ENCODE measurements around the gene IDH2.
"Not testable (repeated sequence)": the region's sequence is repeated elsewhere in the genome, so short reads cannot be mapped to it uniquely, and the experiment has no call there.

Gene IDH2

DNA sequence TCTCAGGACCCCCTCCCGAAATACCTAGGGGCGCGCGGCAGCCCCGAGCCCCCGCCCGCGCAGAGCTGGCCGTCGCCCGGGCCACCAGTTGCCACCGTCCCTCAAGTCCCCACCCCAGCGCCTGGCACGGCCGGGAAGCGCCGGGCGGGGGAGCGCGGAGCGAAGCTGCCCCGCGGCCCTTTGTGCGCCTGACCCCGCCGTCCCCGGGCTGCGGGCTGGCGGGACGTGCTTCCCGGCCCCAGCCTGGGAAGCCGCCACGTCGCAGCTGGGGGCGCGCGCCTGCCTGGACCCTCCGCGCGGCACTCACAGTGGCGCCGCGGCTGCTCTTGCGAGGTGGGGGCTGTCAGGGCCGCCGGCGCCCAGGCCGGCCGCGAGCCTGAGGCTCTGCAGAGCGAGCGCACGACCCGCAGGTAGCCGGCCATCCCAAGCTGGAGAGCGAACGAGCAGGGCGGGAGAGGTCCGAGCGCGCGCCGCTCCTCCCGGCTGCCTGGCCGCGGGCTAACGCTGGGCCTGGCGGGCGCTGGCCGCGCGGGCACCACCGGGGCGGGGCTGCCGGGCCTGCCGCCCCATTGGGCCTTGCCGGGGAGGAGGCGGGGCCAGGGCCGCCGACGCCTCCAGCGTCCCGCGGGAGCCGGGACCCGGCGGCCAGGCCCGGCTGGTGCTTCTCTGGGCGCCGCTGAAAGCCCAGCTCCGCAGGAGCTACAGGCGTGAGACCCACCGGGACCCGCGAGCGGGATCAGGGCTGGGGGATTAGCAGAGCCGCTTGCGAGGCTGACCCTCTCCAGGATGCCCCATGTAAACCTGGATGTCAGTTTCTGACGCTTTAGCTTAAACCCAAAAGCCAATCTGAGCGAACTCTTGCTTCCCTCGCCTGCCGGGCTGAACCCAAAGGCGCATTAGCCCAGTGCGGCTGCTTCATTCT is at the start of gene IDH2:
Gene IDH2 (minus strand): TSS at position 500 of the 922 bp plus-strand sequence. CDS start 78 bp downstream, at position 422.
- DNase-seq (ENCODE audit: low read depth in 2 of 2, low spot score in 1 of 2), result peak in 1 of 2 donors; percentile 46

DNA sequence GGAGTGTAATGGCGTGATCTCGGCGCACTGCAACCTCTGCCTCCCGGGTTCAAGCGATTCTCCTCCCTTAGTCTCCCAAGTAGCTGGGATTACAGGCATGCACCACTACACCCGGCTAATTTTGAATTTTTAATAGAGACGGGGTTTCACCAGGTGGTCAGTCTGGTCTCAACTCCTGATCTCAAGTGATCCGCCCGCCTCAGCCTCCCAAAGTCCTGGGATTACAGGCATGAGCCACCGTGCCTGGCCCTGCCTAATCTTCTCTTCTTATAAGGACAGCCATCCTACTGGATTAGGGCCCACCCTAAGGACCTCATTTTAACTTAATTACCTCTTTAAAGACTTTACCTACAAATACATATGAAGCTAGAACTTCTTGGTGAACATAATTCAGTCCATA is 48.3 kb upstream of the IDH2 start:
- DNase-seq (ENCODE audit: low read depth in 2 of 2, low spot score in 1 of 2), result not testable (repeated sequence)

DNA sequence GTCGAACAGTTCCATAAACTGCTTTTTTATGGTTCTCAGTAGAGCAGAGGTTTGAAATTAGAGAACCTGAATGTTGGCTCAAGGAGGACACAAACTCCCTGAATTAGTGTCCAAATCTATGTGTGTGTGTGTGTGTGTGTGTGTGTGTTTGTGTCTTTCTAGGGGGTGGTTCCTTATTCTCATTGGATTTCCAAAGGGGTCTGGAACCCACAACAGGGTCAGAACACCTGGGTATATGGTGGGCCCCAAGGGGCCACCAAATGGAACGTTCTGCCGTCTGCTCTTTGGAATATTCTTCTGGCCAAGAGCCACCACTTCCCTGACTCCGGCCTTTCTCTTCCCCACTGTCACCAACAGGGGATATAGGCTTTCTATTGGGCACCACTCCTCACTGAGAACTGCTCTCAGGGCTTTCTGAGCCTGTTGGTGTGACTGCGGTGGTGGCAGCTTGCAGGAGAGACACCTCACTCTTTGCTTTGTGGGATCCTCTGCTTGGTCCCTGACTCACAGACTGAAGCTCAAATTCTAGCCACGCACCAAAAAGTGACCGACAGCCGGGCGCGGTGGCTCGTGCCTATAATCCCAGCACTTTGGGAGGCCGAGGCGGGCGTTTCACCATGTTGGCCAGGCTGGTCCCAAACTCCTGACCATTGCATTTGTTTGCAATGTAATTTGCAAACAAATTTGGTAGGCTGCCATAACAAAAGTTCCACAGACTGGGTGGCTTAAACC is 47.5 kb upstream of the IDH2 start:
- DNase-seq (ENCODE audit: low read depth in 2 of 2, low spot score in 1 of 2), result no peak

DNA sequence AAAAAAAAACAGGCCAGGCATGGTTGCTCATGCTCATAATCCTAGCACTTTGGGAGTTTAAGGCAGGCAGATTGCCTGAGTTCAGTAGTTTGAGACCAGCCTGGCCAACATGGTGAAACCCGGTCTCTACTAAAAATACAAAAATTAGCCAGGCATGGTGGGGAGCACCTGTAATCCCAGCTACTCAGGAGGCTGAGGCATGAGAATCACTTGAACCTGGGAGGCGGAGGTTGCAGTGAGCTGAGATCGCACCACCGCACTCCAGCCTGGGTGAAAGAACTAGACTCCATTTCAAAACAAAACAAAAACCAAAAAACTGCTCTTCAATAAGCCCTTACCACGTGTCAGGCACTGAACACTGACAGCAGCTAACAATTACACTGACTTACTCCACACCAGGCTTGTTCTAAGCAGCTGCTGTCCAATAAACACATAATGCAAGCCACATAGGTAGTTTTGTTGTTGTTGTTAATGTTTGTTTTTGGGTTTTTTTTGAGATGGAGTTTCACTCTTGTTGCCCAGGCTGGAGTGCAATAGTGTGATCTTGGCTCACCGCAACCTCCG is 44.0 kb upstream of the IDH2 start:
- not testable (repeated sequence) for DNase-seq (ENCODE audit: low read depth in 2 of 2, low spot score in 1 of 2)

DNA sequence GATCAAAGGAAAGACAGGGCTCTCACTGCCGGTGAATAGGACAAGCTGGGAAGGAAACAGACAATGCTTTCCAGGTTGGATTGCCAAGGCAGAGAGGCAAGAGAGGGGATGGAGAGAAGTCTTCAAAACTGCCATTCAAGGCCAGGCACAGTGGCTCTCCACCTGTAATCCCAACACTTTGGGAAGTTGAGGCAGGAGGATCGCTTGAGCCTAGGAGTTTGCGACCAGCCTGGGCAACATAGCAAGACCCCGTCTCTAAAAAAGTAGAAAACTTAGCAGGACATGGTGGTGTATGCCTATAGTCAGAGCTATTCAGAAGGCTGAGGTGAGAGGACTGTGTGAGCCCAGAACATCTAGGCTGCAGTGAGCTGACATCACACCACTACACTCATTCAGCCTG is 43.5 kb upstream of the IDH2 start:
- no peak for DNase-seq (ENCODE audit: low read depth in 2 of 2, low spot score in 1 of 2)

DNA sequence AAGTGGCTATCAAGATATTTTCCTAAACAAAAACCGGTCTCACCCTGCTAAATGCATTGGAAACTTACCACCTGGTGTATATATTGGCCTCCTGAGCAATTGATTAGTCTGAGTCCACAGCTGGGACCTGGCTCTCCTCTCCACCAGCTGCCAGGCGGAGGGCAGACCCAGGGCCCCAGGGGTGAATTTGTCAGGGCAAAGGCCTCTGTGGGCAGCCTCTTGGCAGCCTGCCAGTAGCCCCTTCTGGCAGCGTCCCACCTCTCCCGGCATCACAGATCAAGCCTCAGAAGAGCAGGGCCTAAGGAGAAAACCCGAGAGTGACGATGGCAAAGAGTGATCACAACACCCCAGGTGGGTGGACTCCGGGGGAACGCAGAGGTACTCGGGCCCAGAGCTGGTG is 43.0 kb upstream of the IDH2 start:
- DNase-seq (ENCODE audit: low read depth in 2 of 2, low spot score in 1 of 2), result no peak

DNA sequence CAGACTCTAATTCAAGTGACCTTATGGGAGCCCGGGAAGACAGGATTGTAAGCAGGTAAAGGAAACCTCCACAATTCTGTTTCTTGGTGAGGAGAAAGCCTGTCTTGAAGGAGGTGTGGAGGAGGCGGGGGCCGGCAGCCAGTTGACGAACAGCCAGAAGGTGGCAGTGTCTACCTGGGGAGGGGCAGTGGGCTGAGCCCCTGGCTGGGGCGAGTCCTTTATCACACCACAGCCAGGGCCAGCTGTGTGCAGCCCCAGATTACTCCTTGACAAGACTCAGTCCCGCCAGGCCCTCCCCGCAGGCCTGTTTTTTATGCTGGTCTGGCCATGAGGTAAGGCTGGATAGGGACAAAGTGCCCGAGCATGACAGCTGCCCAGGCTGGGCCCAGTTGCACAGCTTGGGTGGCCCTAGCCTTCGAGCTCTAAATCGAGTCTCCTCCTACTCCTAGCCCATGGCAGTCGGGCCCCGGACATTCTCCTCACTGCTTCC is 40.9 kb upstream of the IDH2 start:
- DNase-seq (ENCODE audit: low read depth in 2 of 2, low spot score in 1 of 2), result peak in 1 of 2 donors; percentile 18

DNA sequence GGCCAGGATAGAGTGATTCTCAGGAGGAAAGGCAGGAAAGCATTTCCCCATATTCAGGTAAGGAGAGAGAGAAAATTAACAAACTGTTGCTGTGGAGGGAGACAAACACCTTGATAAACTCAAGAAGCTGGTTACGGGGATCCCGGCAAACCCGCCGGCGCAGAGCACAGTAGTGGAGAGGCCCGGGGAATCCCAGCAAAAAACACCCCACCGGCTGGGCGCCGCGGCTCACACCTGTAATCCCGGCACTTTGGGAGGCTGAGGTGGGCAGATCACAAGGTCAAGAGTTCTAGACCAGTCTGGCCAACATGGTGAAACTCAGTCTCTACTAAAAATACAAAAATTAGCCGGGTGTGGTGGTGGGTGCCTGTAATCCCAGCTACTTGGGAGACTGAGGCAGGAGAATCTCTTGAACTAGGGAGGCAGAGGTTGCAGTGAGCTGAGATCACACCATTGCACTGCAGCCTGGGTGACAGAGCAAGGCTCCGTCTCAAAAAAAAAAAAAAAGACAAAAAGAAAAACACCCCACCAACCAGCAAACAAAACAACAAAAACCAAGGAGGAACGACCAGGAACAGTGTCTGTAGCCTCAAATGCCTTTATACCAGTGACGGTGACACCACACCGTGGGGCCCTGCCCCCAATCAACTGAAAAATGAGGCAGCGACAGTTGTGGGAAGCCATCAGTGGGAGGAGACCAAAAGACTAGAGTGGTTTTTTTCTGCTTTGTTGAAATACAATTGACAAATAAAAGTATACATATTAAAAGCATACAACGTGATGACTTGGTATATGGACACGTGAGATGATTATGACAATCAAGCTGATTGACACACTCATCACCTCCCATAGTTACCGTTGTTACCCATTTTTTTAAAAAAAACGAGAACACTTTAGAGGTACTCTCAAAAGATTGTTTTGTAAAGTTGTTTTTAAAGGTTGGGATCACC is 40.2 kb upstream of the IDH2 start:
- DNase-seq (ENCODE audit: low read depth in 2 of 2, low spot score in 1 of 2), result peak in 1 of 2 donors; percentile 3

DNA sequence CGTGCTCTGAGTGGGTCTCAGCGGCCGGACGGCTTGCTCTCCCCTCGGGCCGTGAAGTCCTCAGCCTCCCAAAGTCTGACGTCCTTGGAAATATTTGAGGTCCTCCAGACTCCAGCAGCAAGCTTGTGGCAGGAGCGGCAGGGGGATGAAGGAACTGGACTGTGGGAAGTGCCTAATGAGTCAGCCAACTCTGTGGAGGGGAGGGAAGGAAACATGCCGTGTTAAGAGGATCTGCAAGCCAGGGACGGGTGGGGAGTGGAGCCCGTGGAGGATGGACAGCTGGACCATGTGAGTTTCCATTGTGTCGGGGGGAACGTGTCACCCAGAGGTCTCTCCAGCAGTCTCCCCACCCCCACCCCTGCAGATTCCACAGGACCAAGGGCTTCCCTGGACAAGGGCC is 39.4 kb upstream of the IDH2 start:
- no peak for DNase-seq (ENCODE audit: low read depth in 2 of 2, low spot score in 1 of 2)

DNA sequence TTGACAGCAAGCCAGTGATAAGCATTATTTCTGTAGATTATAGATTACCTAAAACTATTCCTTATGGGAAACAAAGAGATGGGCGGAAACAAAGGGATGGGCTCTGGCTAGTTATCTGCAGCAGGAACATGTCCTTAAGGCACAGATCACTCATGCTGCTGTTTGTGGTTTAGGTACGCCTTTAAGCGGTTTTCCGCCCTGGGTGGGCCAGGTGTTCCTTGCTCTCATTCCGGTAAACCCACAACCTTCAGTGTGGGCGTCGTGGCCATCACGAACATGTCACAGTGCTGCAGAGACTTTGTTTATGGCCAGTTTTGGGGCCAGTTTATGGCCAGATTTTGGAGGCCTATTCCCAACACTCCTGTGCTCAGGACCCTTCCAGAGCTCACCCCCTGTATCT is 37.3 kb upstream of the IDH2 start:
- DNase-seq (ENCODE audit: low read depth in 2 of 2, low spot score in 1 of 2), result not testable (repeated sequence)

DNA sequence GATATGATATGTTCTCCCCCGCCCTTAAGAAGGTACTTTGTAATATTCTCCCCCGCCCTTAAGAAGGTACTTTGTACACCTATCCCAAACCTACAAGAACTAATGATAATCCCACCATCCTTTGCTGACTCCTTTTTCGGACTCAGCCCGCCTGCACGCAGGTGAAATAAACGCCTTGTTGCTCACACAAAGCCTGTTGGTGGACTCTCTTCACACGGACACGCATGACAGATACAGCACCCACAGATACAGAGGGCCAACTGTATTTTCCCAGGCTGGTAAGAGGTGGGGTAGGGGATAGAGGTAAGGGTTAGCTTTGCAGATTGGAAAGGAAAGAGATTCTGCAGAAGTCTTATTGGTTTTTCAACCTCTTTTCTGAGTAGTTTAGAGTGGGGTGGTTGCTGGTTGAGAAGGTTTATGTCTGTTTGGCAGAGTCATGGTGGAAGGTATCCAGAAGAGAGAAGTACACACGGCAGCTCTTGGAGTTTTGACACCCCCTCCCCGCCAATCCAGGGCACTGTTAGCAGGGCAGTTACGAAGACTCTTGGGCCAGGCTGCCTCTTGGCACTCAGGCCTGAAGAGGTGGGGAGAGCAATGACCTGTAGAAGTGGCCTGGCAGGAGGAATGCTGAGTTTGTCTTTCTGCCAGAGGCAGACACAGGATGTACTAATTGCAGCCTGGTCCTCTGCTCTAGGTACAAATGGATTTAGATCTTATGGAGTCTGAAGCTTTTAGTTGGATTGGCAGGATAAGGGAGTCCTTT is 36.0 kb upstream of the IDH2 start:
- no peak for DNase-seq (ENCODE audit: low read depth in 2 of 2, low spot score in 1 of 2)

DNA sequence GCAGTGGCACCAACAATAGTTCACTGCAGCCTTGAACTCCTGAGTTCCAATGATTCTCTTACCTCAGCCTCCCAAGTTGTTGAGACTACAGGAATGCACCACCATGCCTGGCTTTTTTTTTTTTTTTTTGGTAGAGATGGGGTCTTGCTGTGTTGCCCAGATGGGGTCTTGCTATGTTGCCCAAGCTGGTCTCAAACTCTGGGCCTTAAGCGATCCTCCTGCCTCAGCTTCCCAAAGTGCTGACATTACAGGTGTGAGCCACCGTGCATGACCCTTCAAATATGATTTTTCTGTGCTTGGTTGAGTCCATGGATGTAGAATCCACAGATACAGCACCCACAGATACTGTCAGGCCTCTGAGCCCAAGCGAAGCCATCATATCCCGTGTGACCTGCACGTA is 30.2 kb upstream of the IDH2 start:
- no peak for DNase-seq (ENCODE audit: low read depth in 2 of 2, low spot score in 1 of 2)

DNA sequence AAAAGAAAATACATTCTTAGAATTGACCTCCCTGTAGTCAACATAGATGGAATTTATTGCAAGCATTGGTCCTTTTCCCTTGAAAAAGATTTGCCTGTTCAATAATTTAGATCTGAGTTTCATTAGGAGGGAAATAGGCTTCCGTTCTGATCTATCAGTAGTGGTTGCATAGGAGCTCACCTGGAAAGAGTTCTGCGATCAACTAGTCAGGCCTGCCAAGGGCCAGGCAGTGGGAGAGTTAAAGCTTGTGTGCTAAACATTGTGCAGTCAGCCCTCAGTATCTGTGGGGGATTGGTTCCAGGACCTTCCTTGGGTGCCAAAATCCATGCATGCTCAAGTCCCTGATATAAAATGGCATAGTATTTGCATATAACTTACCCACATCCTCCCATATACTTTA is 29.6 kb upstream of the IDH2 start:
- no peak for DNase-seq (ENCODE audit: low read depth in 2 of 2, low spot score in 1 of 2)

DNA sequence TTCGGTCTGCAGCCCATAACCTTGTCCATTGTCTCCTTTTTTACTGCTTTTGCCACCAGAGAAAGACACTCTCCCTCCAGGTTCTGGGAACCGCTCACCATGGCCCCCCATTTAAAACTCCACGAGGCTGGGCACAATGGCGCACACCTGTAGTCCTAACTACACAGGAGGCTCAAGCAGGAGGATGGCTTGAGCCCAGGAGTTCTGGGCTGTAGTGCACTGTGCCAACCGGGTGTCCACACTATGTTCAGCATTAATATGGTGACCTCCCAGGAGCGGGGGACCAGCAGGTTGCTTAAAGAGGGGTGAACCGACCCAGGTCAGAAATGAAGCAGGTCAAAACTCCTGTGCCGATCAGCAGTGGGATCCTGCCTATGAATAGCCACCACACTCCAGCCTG is 28.0 kb upstream of the IDH2 start:
- no peak for DNase-seq (ENCODE audit: low read depth in 2 of 2, low spot score in 1 of 2)

DNA sequence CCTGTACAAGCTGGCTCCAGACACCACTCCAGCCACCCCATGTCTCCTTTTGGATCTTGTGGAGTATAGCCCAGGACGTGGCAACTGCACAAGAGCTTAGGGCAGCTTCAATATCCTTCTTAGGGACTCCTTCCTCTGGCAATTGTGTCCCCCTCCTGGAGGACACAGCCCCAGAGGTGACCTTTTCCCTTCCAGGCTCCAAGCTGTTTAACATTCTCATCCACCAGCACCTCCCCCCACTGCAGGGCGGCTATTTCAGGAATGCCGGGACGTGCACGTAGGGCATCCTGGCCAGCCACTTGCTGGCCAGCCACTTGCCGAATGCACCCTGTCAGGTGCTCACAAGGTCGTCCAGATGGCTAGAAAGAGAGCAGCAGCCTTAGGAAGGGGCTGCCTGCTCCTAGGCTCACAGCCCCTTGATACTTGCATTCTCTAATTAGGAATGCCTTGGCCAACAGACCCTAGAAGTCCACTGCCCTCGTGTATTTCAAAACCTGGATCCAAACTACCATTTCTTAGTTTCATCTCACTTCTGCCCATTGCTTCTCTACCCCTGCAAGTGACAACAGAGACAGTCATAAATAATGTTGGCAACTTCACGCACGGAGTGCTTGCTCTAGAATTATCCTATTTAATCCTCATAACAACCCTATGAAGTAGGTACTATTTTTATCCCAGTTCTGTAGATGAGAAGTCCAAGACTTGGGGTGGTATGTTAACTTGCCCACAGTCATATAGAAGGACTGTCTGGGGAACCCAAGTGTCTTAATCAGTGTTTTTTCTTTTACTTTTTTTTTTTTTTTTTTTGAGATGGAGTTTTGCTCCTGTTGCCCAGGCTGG is 24.5 kb upstream of the IDH2 start:
- no peak for DNase-seq (ENCODE audit: low read depth in 2 of 2, low spot score in 1 of 2)

DNA sequence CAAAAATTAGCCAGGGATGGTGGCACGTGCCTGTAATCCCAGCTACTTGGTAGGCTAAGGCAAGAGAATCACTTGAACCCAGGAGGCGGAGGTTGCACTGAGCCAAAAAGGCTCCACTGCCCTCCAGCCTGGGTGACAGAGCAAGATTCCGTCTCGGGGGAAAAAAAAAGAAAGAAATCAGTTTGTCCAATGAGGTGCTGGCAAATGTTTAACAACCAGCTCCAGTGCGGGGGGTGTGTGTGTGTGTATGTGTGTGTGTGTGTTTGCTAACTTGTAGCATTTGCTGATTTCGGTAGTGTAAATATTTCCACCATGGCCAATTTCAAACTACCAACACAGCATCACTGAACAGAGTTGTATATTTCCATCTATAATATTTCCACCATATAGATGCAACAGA is 23.8 kb upstream of the IDH2 start:
- no peak for DNase-seq (ENCODE audit: low read depth in 2 of 2, low spot score in 1 of 2)

DNA sequence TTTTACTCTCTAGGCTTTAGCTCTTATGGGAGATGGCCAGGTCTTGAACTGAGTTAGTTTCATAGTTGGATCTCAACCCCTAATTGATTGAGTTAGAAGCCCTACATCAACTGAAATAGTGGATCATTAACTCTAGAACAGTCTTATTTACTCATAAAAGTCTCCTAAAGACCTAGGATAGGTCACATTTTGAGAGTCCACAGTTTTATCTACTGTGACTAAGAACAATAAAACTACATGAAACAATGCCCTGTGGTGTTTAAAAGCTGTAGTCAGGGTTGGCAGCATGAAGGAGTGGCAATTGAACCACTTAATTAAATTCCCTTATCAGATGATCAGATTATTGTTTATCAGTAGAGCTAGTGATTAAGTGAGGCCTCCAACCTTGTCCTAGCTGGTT is 22.2 kb upstream of the IDH2 start:
- no peak for DNase-seq (ENCODE audit: low read depth in 2 of 2, low spot score in 1 of 2)

DNA sequence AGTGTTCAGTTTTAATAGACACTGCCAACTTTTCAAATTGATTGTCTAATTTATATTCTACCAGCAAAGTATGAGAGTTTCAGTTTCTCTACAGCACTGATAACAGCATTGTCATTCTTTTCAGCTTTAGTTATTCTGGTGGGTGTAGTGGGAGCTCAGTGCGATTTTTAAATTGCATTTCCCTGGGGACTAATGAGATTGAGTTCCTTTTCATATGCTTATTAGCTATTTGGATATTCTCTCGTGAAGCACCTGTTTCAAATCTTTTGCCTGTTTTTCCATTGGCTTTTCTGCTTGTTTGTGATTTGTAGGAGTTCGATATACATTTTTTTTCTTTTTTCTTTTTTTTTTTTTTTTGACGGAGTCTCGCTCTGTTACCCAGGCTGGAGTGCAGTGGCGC is 18.8 kb upstream of the IDH2 start:
- no peak for DNase-seq (ENCODE audit: low read depth in 2 of 2, low spot score in 1 of 2)

DNA sequence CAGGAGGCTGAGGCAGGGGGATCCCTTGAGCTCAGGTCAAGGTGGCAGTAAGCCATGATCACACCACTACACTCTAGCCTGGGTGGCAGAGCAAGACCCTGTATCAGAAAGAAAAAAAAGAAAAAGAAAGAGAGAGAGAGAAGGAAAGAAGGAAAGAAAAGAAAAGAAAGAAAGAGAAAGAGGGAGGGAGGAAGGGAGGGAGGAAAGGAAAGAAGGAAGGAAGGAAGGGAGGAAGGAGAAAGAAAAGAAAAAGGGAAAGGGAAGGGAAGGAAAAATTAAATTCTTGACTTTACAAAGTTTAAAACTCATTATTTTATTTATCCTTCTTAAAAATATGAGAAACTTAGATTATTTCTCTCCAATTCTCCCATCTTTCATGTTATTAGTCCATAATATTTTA is 17.1 kb upstream of the IDH2 start:
- no peak for DNase-seq (ENCODE audit: low read depth in 2 of 2, low spot score in 1 of 2)
